ENCODE measurements around the gene PHF23.

GRCh38 chr17:7239091-7240027 lies at the start of gene PHF23:
- peak in 1 of 4 donors; percentile 38 for TF ChIP-seq CTCF (IDR thresholded peaks at IDR 0.05)
- TF ChIP-seq POLR2A (IDR thresholded peaks at IDR 0.05): peak; percentile 53
